OCI-LY7 (cell line): ENCODE measurements around the gene PEX3. TPM values are rescaled to one million over a fixed set of nuclear protein-coding genes. Genes with fewer than 3 reads are reported as not detected.

ENCODE experiments used
- BruUV-seq: library from RNA; stranded (reverse); fragments of 400-500 nt; replicated peaks from 2 replicates; lab custom pipeline; 2021; lab: Mats Ljungman, UMichigan
- CTCF ChIA-PET: fragments of 300-600 bp; sonication (Branson Sonifier 250); formaldehyde crosslinking; loops from one replicate; lab custom pipeline; 2022; ENCODE audit warnings: antibody characterized with exemption; ENCODE audit not compliant: unreplicated experiment; lab: Charles Lee
- POLR2A ChIA-PET: fragments of 300-600 bp; sonication (Branson Sonifier 250); formaldehyde crosslinking; loops from one replicate; lab custom pipeline; 2022; ENCODE audit warnings: antibody characterized with exemption; lab: Charles Lee
- DNase-seq: peaks from one replicate; pipeline ENCODE4 v3.0.0-alpha.2; 2015; ENCODE audit warnings: low spot score
- H2AFZ ChIP-seq: fragments of 200-600 bp; sonication (generic), shearing (Covaris generic); 2 replicates; pipeline ENCODE4 v1.6.1; 2014; ENCODE audit warnings: mild to moderate bottlenecking, antibody characterized with exemption, low read length, moderate library complexity
- H3K27ac ChIP-seq: fragments of 200-600 bp; sonication (generic); 2 replicates; pipeline ENCODE4 v1.5.1; 2014; ENCODE audit warnings: mixed run types, low read depth, mild to moderate bottlenecking, moderate library complexity, low read length, inconsistent platforms; ENCODE audit not compliant: poor library complexity, severe bottlenecking
- H3K36me3 ChIP-seq: fragments of 200-600 bp; sonication (generic); 2 replicates; pipeline ENCODE4 v1.6.1; 2014; ENCODE audit warnings: mild to moderate bottlenecking, antibody characterized with exemption, low read length, moderate library complexity, mixed read lengths; ENCODE audit not compliant: insufficient read depth
- H3K4me1 ChIP-seq: fragments of 200-600 bp; sonication (generic); 2 replicates; pipeline ENCODE4 v1.5.1; 2014; ENCODE audit warnings: mild to moderate bottlenecking, low read length; ENCODE audit not compliant: insufficient read depth, poor library complexity, severe bottlenecking
- H3K4me2 ChIP-seq: fragments of 200-600 bp; sonication (generic); 2 replicates; pipeline ENCODE4 v1.6.1; 2014; ENCODE audit warnings: mild to moderate bottlenecking, low read length
- H3K4me3 ChIP-seq: fragments of 200-600 bp; sonication (generic); 2 replicates; pipeline ENCODE4 v1.5.1; 2014; ENCODE audit warnings: mild to moderate bottlenecking, low read depth, low read length; ENCODE audit not compliant: poor library complexity, severe bottlenecking
- H3K79me2 ChIP-seq: fragments of 200-600 bp; sonication (generic); 2 replicates; pipeline ENCODE4 v1.6.1; 2016; ENCODE audit warnings: low read depth, mild to moderate bottlenecking, low read length, moderate library complexity, mixed read lengths; ENCODE audit not compliant: insufficient read depth
- H3K9me2 ChIP-seq: fragments of 200-600 bp; sonication (generic); 2 replicates; pipeline ENCODE4 v1.6.1; 2016; ENCODE audit warnings: mild to moderate bottlenecking, low read length, mixed read lengths; ENCODE audit not compliant: insufficient read depth
- H3K9me3 ChIP-seq: fragments of 200-600 bp; sonication (generic); 2 replicates; pipeline ENCODE4 v1.6.1; 2014; ENCODE audit warnings: mild to moderate bottlenecking, mixed run types, low read length, mixed read lengths
- H4K20me1 ChIP-seq: fragments of 200-600 bp; sonication (generic); 2 replicates; pipeline ENCODE4 v1.6.1; 2014; ENCODE audit warnings: mild to moderate bottlenecking, antibody characterized with exemption, low read length, moderate library complexity, mixed read lengths; ENCODE audit not compliant: insufficient read depth
- CTCF ChIP-seq: fragments of 200-600 bp; sonication (generic); conservative IDR thresholded peaks from 2 replicates; pipeline ENCODE4 v1.5.1; 2014; ENCODE audit warnings: mild to moderate bottlenecking, antibody characterized with exemption, low read length, moderate library complexity, mixed read lengths
- EZH2phosphoT487 ChIP-seq: fragments of 200-600 bp; sonication (generic); IDR thresholded peaks from 2 replicates; pipeline ENCODE4 v1.6.1; 2018; ENCODE audit warnings: low read depth, borderline replicate concordance, mild to moderate bottlenecking, mixed run types, antibody characterized with exemption, low read length, moderate library complexity, mixed read lengths
- intact Hi-C: fragments of 100-400 bp; cut with micrococcal nuclease; formaldehyde crosslinking; loops from one replicate; pipeline ENCODE4 v1.10.0; 2022; ENCODE audit not compliant: unreplicated experiment
- total RNA-seq, 2 experiments: library from RNA; depleted of rRNA in 1 of 2; stranded (reverse); fragments of >200 nt in 1 of 2; shearing (Covaris generic) in 1 of 2; gene quantifications; 2 replicates each; pipeline ENCODE4 v1.2.3, GENCODE V29; 2014 to 2022

PEX3 gene
- total RNA-seq, 2 experiments from 2014 or later = 14.8 to 27.0 TPM

GRCh38 chr6:143408151-143408786 lies 42.3 kb upstream of the PEX3 start:
- Histone ChIP-seq H3K9me2 (no peaks in the 10 kb centered on the region), H4K20me1 (no peaks in the 10 kb centered on the region), H3K4me1 (no peaks in the 10 kb centered on the region), H3K4me3 (no peak overlapping the region), H2AFZ (no peak overlapping the region), H3K4me2 (no peak overlapping the region), H3K79me2 (no peaks in the 10 kb centered on the region), H3K9me3 (0 out of 2 replicates have a peak, but pooled peaks cover 5% of the 10 kb centered on the region), H3K36me3 (no peaks in the 10 kb centered on the region), H3K27ac (no peak overlapping the region)
- no TSS peak for BruUV-seq
- ChIA-PET POLR2A (no interaction called here), CTCF (no interaction called here)
- DNase-seq = no peak
- intact Hi-C loops = no loop called here
- no peak for TF ChIP-seq EZH2phosphoT487
- TF ChIP-seq CTCF = no peak

DNA sequence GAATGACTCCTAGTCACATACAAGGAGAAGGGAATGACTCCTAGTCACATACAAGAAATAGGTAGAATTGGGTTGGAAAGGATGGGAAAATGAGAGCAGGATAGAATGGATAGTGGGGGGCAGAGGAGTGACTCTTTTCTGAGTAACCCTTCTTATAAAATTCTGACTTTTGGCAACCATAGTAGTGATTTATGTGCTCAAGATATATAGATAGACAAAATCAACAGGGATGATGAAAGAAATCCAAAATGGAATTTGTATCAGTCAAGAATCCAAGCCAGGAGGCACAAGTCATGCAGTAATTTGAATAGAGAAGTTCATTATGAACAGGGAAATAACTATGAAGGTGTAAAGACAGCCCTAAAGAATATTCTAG lies 41.8 kb upstream of the PEX3 start:
- H3K9me3 ChIP-seq = 0 out of 2 replicates have a peak, but pooled peaks cover 5% of the 10 kb centered on the region
- no peak overlapping the region for H3K4me2 ChIP-seq
- DNase-seq = no peak
- TF ChIP-seq CTCF = no peak
- TF ChIP-seq EZH2phosphoT487 = no peak
- no peaks in the 10 kb centered on the region for H3K36me3 ChIP-seq
- no TSS peak for BruUV-seq
- intact Hi-C loops = no loop called here
- no peaks in the 10 kb centered on the region for H3K79me2 ChIP-seq
- no peak overlapping the region for H3K27ac ChIP-seq
- no peaks in the 10 kb centered on the region for H4K20me1 ChIP-seq
- CTCF ChIA-PET = no interaction called here
- no peaks in the 10 kb centered on the region for H3K9me2 ChIP-seq
- no peaks in the 10 kb centered on the region for H3K4me1 ChIP-seq
- no peak overlapping the region for H2AFZ ChIP-seq
- POLR2A ChIA-PET = no interaction called here
- H3K4me3 ChIP-seq = no peak overlapping the region

GRCh38 chr6:143410859-143411270 lies 39.7 kb upstream of the PEX3 start:
- CTCF ChIA-PET = no interaction called here
- H4K20me1 ChIP-seq = no peaks in the 10 kb centered on the region
- H3K4me2 ChIP-seq = no peak overlapping the region
- no peak for TF ChIP-seq CTCF
- no peak for TF ChIP-seq EZH2phosphoT487
- 0 out of 2 replicates have a peak, but pooled peaks cover 5% of the 10 kb centered on the region for H3K9me3 ChIP-seq
- no peaks in the 10 kb centered on the region for H3K79me2 ChIP-seq
- BruUV-seq = no TSS peak
- H2AFZ ChIP-seq = no peak overlapping the region
- no peak for DNase-seq
- no peaks in the 10 kb centered on the region for H3K4me1 ChIP-seq
- POLR2A ChIA-PET = interaction anchor here (0.6 to 0.7 kb wide), 2 partner anchors 180 to 205 kb away, joined by 3 to 4 read pairs; no protein-coding TSS in a partner anchor
- H3K27ac ChIP-seq = no peak overlapping the region
- intact Hi-C loops = no loop called here
- no peaks in the 10 kb centered on the region for H3K36me3 ChIP-seq
- no peak overlapping the region for H3K4me3 ChIP-seq
- H3K9me2 ChIP-seq = no peaks in the 10 kb centered on the region
